Left forelimb (tissue), 1 donor: Measurements from ENCODE around the gene ACER3.
"Not testable (repeated sequence)": the region's sequence is repeated elsewhere in the genome, so short reads cannot be mapped to it uniquely, and the experiment has no call there.

ENCODE experiments used
- DNase-seq: peaks from one replicate; pipeline ENCODE4 v3.0.0-alpha.2; 2018; ENCODE audit warnings: low spot score

Gene ACER3

DNA sequence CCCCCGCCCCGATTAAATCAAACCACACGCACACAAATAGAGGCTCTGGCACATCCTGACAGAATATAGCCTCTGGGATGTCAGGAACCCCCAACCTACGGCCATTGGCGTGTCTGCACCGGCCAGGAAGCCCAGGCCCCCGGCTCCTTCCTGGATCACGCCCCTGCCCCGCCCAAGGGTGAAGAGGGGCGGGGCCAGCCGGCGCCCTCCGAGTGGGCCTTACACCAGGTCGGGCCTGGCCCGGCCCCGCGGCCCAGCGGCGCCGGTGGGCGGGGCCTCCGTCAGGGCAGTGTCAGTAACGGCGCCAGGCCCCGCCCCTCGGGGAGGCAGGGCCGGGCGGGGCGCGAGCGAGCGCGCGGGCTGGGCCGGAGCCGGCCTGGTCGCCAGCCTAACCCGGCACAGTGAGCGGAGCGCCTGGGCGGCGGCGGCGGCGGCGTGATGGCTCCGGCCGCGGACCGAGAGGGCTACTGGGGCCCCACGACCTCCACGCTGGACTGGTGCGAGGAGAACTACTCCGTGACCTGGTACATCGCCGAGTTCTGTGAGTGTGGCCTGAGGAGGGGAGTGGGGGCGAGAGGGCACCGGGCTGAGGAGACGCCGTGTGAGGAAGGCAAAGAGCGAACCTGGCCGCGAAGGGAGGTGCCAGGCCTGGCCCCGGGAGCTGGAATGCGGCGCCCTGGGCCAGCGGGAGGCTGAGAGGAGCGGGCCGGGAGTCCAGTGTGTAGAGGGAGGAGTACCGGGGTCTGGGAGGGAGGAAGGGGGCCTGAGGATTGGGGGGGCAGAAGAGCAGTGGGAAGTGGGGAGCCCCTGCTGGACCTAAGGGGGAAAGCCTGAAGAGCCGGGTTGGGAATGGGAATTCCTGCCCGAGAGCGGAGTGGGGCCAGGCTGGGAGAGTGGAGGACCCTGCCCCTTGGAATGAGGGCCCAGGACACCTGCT lies at the start of gene ACER3:
Gene ACER3 (plus strand): TSS at position 380 of the 937 bp plus-strand sequence. CDS start 59 bp downstream, at position 439.
- DNase-seq, result peak; percentile 90

DNA sequence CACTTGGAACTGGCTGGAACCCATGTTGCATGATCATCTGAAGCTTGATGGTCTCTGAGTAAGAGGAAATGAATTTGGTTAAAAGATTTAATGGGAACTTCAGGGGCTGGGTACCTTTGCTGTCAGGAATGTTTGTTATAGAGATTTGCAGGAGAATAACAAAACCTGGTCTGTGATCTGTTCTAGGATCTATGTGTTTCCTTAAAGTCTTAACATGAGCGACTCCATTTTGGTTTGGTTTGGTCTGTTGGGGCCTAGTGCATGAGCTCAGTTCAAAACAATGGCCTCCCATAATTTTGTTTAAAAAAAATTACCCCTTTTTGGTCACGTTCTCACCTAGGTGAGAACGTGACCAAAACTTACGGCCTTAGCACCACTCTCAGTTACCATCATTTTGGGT lies 49.5 kb upstream of the ACER3 start:
- DNase-seq, result no peak

DNA sequence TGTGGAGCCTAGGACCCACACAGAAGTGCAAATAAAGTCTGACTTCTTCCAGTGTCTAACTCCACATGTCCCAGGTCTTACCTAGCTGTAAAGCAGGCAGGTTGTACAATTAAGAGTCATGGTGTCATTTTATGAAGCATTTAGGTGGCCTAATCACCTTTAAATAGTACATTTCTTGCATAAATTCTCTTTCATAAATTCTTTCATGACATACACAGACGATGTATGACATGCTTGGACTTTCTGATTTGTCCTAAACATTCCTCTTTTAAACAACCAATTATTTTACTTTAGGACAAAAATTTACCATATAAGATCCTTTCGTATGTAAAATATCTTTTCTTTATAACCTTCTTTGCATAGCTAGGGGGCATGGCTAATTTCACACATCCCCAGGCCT lies 46.3 kb upstream of the ACER3 start:
- no peak for DNase-seq

DNA sequence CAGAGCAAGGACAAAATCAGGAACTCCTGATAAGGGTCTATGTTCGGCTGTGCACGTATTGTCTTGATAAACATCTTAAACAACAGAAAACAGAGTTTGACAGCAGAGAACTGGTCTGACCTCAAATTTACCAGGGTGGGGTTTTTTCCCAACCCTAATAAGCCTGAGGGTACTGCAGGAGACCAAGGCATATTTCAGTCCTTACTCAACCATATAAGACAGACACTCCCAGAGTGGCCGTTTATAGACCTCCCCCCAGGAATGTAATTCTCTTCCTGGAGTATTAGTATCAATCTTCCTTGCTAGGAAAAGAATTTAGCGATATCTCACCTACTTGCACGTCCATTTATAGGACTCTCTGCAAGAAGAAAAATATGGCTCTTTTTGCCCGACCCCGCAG lies 45.0 kb upstream of the ACER3 start:
- not testable (repeated sequence) for DNase-seq

DNA sequence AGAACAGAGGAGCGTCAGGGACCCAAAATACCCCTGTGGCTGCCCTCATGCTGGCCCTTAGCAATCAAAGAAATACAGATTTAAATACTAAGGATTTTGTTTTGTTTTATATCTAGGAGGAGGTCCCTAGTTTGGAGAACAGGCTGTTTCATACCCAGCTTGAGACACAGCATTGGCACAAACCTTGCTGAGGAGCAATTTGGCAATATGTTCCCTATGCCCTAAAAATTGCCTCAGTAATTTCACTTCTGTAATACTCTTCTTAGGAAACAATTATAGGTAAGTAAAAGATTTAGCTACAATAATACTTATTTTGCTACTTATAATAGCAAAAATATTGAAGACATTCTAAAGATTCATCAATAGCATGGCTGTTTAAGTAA lies 40.5 kb upstream of the ACER3 start:
- DNase-seq, result no peak

DNA sequence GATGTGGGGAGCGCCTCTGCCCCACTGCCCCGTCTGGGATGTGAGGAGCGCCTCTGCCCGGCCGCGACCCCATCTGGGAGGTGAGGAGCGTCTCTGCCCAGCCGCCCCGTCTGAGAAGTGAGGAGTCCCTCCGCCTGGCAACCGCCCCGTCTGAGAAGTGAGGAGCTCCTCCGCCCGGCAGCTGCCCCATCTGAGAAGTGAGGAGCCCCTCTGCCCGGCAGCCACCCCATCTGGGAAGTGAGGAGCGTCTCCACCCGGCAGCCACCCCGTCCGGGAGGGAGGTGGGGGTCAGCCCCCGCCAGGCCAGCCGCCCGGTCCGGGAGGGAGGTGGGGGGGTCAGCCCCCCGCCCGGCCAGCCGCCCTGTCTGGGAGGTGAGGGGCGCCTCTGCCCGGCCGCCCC lies 39.3 kb upstream of the ACER3 start:
- DNase-seq, result not testable (repeated sequence)

DNA sequence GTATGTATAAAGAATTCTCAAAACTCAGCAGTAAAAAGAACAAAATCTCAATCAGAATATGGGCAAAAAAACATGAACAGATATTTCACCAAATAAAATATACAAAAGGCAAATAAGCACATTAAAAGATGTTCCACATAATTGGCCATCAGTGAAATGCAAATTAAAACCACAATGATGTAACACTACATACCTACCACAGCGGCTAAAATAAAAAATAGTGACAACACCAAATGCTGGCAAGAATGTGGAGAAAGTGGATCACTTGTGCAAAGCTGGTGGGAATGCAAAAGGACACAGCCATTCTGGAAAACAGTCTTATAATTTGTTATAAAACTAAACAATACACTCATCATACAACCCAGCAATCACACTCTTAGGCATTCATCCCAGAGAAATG lies 38.3 kb upstream of the ACER3 start:
- no peak for DNase-seq

DNA sequence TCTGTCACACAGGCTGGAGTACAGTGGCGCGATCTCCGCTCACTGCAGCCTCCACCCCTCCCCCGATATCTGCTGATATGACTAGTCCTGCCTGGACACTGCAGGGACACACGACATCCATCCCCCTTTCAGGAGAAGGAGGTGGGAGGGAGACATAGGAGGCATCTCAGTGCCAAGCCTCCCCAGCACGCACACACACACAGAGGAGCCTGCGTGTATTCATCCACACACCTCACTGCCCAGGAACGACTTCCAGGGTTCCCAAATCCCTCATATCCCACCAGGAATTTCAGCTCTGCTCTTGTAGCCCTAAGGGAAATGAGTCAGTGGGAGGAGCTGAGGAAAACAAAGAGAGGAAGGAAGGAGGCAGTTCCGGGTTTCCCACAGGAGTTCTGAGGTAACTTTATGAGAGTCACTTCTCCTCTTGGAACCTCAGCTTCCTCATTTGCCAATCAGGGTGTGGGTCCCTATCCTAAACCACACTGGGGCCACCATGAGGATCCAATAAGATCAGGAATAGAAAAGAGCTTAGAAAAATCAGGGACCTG lies 37.2 kb upstream of the ACER3 start:
- peak; percentile 52 for DNase-seq

DNA sequence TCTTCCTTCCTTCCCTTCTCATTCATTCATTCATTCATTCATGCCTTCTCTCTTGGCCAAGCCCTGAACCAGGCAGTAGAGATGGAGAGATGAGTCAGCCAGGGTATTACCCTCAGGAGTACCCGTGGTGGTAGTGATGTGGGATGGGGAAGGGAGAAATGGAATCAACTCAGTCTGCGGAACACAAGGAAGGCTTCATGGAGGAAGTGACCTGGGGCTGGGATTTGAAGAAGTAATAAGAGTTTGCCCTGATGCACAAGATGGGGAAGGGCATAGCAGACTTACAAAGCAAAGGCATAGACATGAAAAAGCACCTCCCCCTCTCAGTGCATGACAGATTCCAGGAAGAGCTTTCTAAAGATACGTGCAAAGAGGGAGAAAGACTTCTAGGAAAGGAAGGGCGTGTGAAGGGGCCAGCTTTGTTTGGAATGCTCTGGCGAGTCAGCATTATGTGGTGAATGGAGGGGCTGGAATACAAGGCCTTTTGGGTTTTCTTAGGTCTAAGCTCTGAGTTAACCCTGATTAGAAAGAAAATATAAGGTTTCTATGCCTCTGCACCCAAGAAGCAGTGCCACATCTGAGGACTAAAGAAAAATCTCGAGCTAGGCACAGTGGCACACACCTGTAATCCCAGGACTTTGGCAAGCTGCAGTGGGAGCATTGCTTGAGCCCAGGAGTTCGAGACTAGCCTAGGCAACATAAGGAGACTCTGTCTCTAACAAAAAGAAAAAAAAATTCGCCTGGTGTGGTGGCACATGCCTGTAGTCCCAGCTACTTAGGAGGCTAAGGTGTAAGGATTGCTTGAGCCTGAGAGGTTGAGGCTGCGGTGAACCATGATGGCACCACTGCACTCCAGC lies 36.4 kb upstream of the ACER3 start:
- DNase-seq, result no peak

DNA sequence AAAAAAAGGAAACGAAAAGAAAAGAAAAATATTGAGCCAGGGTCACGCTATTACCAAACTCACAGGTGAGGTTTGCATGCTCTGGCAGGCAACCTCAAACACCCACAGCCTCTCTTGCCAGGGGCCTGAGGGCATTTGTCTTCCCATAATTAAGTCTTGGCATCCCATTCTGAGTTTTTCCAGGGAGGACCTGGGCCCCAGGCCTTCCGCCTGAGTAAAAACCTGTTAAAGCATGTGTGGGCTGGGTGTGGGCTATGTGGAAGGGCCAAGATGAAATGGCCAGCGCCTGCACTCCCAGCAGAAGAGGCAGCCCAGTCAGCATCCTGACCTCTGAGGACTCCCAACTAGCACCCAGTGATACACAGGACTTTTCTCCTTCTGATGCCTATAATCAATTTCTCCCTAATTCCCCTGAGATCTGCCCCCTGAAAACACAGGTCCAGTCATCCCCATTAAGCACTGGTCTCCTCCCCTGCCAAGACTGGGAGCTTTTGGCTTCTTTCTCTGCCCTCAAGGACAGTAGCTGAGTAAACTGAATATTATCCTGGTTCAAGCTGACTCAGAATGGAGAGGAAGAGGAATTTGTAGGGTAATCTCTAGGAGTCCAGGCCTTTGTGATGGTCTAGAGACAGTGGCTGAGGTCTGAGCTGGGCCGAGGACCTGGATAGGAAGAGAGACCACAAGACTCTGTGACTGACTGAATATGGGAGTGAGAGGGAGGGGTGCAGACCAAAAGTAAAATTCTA lies 35.6 kb upstream of the ACER3 start:
- DNase-seq, result peak; percentile 26

DNA sequence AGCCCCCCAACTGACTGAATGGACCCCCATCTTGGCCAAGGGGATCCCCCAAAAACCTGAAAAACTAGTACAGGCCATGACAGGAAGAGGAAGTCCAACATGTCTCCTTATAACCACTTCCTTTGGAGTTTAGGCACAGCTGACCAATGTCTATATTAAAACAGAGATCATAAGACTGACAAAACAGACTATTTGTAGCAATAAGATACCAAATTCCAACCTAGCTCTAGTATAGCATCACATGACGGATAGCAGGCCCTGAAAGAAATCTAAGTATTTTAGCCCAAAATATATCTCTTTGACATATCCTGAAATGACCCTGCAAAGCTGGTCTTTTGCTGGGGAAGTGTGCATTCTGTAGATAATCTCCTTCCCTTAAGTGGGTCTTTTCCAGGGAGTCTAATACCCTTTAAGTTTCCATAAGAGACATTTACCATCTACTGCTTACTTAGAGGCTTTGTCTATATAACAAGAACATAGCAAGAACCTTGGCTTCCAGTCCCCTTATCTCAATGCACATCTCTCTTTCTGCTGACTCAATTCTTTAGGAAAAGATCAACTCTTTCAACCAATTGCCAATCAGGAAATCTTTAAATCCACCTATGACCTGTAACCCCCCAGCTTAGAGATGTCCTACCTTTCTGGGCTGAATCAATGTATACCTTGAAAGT lies 34.9 kb upstream of the ACER3 start:
- DNase-seq, result no peak

DNA sequence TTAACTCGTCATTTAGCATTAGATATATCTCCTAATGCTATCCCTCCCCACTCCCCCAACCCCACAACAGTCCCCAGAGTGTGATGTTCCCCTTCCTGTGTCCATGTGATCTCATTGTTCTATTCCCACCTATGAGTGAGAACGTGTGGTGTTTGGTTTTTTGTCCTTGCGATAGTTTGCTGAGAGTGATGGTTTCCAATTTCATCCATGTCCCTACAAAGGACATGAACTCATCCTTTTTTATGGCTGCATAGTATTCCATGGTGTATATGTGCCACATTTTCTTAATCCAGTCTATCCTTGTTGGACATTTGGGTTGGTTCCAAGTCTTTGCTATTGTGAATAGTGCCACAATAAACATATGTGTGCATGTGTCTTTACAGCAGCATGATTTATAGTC lies 34.2 kb upstream of the ACER3 start:
- DNase-seq, result not testable (repeated sequence)

DNA sequence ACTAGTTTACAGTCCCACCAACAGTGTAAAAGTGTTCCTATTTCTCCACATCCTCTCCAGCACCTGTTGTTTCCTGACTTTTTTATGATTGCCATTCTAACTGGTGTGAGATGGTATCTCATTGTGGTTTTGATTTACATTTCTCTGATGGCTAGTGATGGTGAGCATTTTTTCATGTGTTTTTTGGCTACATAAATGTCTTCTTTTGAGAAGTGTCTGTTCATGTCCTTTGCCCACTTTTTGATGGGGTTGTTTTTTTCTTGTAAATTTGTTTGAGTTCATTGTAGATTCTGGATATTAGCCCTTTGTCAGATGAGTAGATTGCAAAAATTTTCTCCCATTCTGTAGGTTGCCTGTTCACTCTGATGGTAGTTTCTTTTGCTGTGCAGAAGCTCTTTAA lies 33.7 kb upstream of the ACER3 start:
- not testable (repeated sequence) for DNase-seq

DNA sequence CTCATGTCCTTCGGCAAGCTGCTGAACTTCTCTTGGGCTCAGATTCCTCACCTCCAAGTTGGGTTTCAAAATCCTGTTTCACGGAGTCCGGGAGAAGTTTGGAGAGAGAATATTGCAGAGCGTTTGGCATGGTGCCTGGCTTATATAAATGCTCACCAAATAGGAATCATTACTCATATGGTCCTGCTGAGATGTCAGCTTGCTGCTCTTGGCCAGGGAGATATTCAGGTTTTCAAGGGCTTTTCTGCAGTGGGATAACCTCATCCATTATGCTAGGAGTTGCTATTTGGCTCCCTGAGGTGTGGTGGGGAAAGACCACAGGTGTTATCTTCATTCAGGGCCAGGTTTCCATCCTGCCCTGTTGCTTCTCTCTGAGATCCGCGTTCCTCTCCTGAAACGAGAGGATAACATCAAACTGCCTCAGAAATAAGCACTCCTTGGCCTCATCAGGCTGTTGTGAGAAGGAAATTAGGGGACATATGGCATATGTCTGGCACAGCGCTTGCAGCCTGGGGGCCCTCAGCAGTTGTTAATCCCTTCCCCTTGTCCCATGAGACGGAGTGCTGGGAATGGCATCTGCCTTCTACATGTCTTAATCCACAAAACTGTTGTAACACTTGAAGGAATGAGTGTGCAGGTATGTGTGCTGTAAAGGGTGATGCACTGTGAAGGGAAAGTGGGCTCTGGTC lies 29.9 kb upstream of the ACER3 start:
- peak; percentile 40 for DNase-seq

DNA sequence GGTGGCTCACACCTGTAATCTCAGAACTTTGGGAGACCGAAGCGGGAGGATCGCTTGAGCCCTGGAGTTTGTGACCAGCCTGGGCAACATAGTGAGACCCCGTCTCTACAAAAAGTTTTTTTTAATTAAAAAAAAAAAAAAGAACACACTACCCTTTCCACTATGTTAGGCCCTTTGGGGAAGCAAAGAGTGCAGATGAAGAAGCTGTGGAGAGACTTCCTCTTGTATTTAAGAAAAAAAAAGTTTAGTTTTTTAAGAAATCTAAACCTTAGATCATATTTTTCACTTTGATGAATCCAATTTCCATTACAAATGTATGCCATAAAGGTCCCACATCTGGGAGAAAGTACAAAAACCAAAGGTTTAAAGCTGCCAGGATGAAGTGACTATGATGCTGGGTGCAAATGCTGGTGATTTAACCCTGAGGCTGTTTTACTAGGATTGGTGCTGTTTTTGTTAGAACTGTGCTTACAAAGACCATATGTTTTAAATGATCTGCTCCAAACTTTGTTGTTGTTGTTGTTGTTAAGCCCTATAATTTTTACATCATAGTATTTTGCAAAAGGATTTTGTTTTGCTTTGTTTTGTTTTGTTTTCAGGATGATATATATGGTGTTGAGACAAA lies 28.9 kb upstream of the ACER3 start:
- DNase-seq, result no peak

DNA sequence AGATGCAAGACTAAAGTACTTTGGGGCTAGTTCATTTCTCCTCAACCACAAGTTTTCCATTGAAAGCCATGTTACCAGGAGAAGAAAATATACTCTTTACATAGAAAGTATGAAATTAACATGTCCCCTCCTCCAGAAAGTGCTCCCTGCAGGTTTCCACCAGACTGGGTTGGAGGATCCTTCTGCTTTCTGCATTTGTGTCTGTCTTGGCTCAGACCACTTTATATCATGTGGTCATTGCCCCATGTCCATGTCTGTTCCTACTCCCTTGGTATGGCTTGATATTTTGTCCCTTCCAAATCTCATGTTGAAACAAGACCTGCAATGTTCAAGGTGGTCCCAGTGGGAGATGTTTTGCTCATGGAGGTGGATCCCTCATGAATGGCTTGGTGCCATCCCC lies 28.4 kb upstream of the ACER3 start:
- DNase-seq, result no peak

DNA sequence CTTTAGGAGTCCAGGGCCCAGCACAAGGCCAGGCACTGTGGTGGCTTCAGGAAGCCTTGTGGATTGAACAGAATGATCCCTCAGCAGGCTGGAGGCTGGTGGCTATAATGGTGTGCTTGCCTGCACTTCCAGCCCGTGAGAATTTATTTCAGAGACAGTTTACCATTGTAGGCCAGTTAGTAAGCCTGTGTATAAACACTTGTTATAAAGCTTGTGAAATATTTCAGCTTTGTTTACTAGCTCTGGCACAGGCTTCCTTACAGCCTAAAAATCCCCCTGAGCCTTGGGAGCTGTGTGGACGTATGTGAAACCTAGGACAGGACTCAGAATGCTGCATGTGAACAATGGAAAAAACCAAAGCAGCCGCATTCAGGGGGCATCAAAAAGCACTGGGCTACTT lies 26.6 kb upstream of the ACER3 start:
- DNase-seq, result no peak

DNA sequence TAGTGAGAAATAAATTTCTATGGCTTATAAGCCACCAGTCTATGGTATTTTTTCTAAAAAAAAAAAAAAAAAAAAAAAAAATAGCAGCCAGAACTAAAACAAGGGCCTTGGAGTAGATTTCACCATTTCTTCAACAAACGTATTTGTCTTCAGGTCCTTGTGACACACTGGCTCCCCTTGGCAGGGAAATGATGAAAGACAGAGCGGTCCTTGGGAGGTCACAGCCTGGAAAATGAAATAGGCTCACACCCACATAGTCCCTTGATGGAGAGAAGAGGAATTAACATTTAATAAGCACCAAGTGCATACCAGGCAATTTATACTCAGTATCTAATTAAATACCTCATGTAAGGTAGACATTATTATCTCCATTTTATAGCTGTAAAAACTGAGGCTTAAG lies 25.7 kb upstream of the ACER3 start:
- no peak for DNase-seq

DNA sequence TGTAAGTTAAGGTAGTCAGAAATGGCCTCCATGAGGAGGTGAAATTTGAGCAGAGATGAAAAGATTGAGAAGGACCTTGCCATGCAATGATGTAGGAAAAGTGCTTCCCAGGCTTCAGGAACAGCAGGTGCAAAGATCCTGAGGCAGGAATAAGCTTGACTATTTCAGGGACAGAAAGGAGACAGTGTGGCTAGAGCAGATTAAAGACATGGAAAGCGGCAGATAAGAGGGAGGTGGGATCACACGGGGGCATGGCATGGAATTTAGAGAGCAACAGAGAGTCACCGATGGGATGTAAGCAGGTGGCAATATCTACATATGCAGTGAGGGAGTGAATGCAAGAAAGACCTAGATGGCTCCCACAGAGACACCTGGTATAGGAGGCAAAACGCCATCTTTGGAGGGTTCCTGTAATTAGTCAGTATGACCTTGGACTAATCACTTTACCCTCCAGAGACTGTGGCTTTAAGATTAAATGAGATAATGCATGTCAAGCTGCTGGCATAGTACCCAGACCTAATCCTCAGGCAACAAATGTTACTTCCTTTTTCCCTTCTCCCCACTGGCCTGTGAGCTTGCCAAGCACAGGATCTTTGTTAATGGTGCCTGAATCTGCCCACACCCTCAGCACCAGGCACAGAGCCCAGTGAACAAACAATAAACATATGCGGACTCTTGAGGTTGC lies 24.6 kb upstream of the ACER3 start:
- DNase-seq, result no peak
